Right cardiac atrium (tissue), 5 donors: ENCODE results near the gene TYRO3. TPM values are rescaled to one million over a fixed set of nuclear protein-coding genes. Genes with fewer than 3 reads are reported as not detected.
A peak's percentile ranks its signal among the peaks of the same experiment; 100 is the strongest.

Experiments
- ATAC-seq, 2 donors: fragments of 200-7000 bp; cut with Tn5 transposase; one replicate each; pipeline versions ENCODE4 v1.8.0 to v1.9.1; 2020; ENCODE audit warnings: moderate library complexity in 2 of 2, mild to moderate bottlenecking in 1 of 2
- DNase-seq, 3 donors: peaks; one replicate each; pipeline ENCODE4 v3.0.0-alpha.2; 2020
- H3K27ac ChIP-seq: one replicate; pipeline ENCODE4 v1.5.1; 2013; ENCODE audit warnings: mild to moderate bottlenecking, low read length, control low read depth, moderate library complexity
- H3K27me3 ChIP-seq: one replicate; pipeline ENCODE4 v1.6.1; 2013; ENCODE audit not compliant: control insufficient read depth, insufficient read depth
- H3K4me1 ChIP-seq: one replicate; pipeline ENCODE4 v1.6.1; 2013; ENCODE audit warnings: low read length; ENCODE audit not compliant: control insufficient read depth, insufficient read depth
- H3K4me3 ChIP-seq: one replicate; pipeline ENCODE4 v1.5.1; 2013; ENCODE audit warnings: low read length, control low read depth
- H3K9me3 ChIP-seq: one replicate; pipeline ENCODE4 v1.6.1; 2013; ENCODE audit warnings: low read length; ENCODE audit not compliant: control insufficient read depth
- WGBS: extraction: QIAGEN DNeasy Blood & Tissue Kit; methylation state at CpG from one replicate; pipeline ENCODE4 v1.1.7; 2013; 5-methylcytosine and 5-hydroxymethylcytosine counted together
- intact Hi-C, 4 donors: fragments of 100-400 bp; cut with DNase I; formaldehyde crosslinking; loops; one replicate each; pipeline versions ENCODE4 v1.11.0 to v1.14.0; 2022 to 2023
- polyA plus RNA-seq: library from polyadenylated mRNA; stranded (reverse); fragments of 200-250 nt; gene quantifications from one replicate; pipeline ENCODE4 v1.2.3, GENCODE V29; 2013
- total RNA-seq, 4 donors: library from RNA; stranded (reverse); fragmentation: NEBNext Ultra II Directional; extraction: Animal tissue kit (Norgen Biotek cat#: 25700); gene quantifications; one replicate each; pipeline ENCODE4 v1.2.1, GENCODE V29; 2021
- donor health status: healthy with polysubstance abuse.
- donor health status: DM: no; HTN: yes; CAD: no.
- donor health status: DM: no; HTN: no; CAD: no.
- donor health status: DM: no; HTN: yes; CAD: no; lungs with severe emphysema.
- donor health status: DM: yes; HTN: yes; CAD: no.

TYRO3 gene
- total and polyA plus RNA-seq, 5 donors = 5.4 to 11.3 (median 6.8) TPM

GRCh38 chr15:41609123-41609522, 50.1 kb downstream of the TYRO3 start:
- ATAC-seq (no peak), DNase-seq (no peak)
- H3K4me1 ChIP-seq = no peaks in the 10 kb centered on the region
- H3K27ac ChIP-seq = no peak overlapping the region
- H3K4me3 ChIP-seq = no peak overlapping the region
- WGBS = 92% methylated on average over 1 of the region's 1 CpG
- H3K9me3 ChIP-seq = no peaks in the 10 kb centered on the region
- intact Hi-C loops = no loop called here
- H3K27me3 ChIP-seq = no peaks in the 10 kb centered on the region

GRCh38 chr15:41610048-41610447, 51.0 kb downstream of the TYRO3 start:
- DNase-seq (no peak), ATAC-seq (no peak)
- intact Hi-C loops = no loop called here
- Histone ChIP-seq H3K27ac (no peak overlapping the region), H3K4me1 (no peaks in the 10 kb centered on the region), H3K27me3 (no peaks in the 10 kb centered on the region), H3K4me3 (no peak overlapping the region), H3K9me3 (no peaks in the 10 kb centered on the region)
- 71% methylated on average over 4 of the region's 4 CpGs for WGBS

GRCh38 chr15:41620536-41621199, 61.7 kb downstream of the TYRO3 start:
- Histone ChIP-seq H3K9me3 (peaks cover 3% of the 10 kb centered on the region), H3K4me3 (peak overlapping the region; percentile 45)

GRCh38 chr15:41621200-41622193, 62.5 kb downstream of the TYRO3 start:
- Histone ChIP-seq H3K9me3 (peaks cover 3% of the 10 kb centered on the region), H3K27ac (peak overlapping the region; percentile 58), H3K4me3 (peak overlapping the region; percentile 45), H3K4me1 (no peaks in the 10 kb centered on the region), H3K27me3 (no peaks in the 10 kb centered on the region)
- ATAC-seq (peak; percentile 93), DNase-seq (peak; percentile 84 to 93 (median 93))
- 1% methylated on average over 104 of the region's 104 CpGs for WGBS
- intact Hi-C loops = no loop called here

More at GRCh38 chr15:41620536-41621199, 61.7 kb downstream of the TYRO3 start:
- peak overlapping the region; percentile 19 for H3K27ac ChIP-seq
- no peaks in the 10 kb centered on the region for H3K27me3 ChIP-seq
- no peak for ATAC-seq
- intact Hi-C loops = no loop called here
- 21% methylated on average over 18 of the region's 18 CpGs for WGBS
- DNase-seq = no peak
- H3K4me1 ChIP-seq = no peaks in the 10 kb centered on the region

- H3K4me1 ChIP-seq = no peaks in the 10 kb centered on the region
- H3K27me3 ChIP-seq = no peaks in the 10 kb centered on the region
- no peak for DNase-seq
- no peak overlapping the region for H3K27ac ChIP-seq
- whole genome bisulfite sequencing = 67% methylated on average over 4 of the region's 4 CpGs
- H3K9me3 ChIP-seq = no peaks in the 10 kb centered on the region
- intact Hi-C loops = no loop called here
- no peak for ATAC-seq
- H3K4me3 ChIP-seq = no peak overlapping the region
Measured at GRCh38 chr15:41622901-41623300, 63.9 kb downstream of the TYRO3 start.

GRCh38 chr15:41627203-41627602, 68.2 kb downstream of the TYRO3 start:
- Histone ChIP-seq H3K4me1 (peaks cover under 1% of the 10 kb centered on the region), H3K27ac (no peak overlapping the region), H3K9me3 (no peaks in the 10 kb centered on the region), H3K27me3 (no peaks in the 10 kb centered on the region), H3K4me3 (no peak overlapping the region)
- DNase-seq (no peak), ATAC-seq (no peak)
- intact Hi-C loops = no loop called here
- WGBS = 94% methylated on average over 1 of the region's 1 CpG

GRCh38 chr15:41629463-41629862, 70.5 kb downstream of the TYRO3 start:
- H3K27me3 ChIP-seq = no peaks in the 10 kb centered on the region
- peaks cover 5% of the 10 kb centered on the region for H3K4me1 ChIP-seq
- H3K9me3 ChIP-seq = no peaks in the 10 kb centered on the region
- no peak overlapping the region for H3K27ac ChIP-seq
- no peak for DNase-seq
- intact Hi-C loops = no loop called here
- H3K4me3 ChIP-seq = no peak overlapping the region
- 95% methylated on average over 4 of the region's 4 CpGs for WGBS
- ATAC-seq = no peak

- intact Hi-C loops = no loop called here
- H3K4me1 ChIP-seq = peaks cover 5% of the 10 kb centered on the region
- H3K4me3 ChIP-seq = no peak overlapping the region
- no peaks in the 10 kb centered on the region for H3K27me3 ChIP-seq
- no peaks in the 10 kb centered on the region for H3K9me3 ChIP-seq
- no peak overlapping the region for H3K27ac ChIP-seq
- 72% methylated on average over 5 of the region's 5 CpGs for WGBS
- DNase-seq = no peak
- ATAC-seq = no peak
Measured at GRCh38 chr15:41629883-41630282, 70.9 kb downstream of the TYRO3 start.

- WGBS = 60% methylated on average over 3 of the region's 3 CpGs
- H3K4me1 ChIP-seq = peaks cover 5% of the 10 kb centered on the region
- H3K27me3 ChIP-seq = no peaks in the 10 kb centered on the region
- H3K9me3 ChIP-seq = no peaks in the 10 kb centered on the region
- DNase-seq (no peak), ATAC-seq (no peak)
- no peak overlapping the region for H3K27ac ChIP-seq
- no peak overlapping the region for H3K4me3 ChIP-seq
- intact Hi-C loops = no loop called here
Measured at GRCh38 chr15:41630616-41631217, 71.7 kb downstream of the TYRO3 start.

- H3K4me3 ChIP-seq = no peak overlapping the region
- intact Hi-C loops = no loop called here
- no peak for ATAC-seq
- H3K27me3 ChIP-seq = no peaks in the 10 kb centered on the region
- no peaks in the 10 kb centered on the region for H3K9me3 ChIP-seq
- no peak for DNase-seq
- peak overlapping the region; percentile 43 for H3K27ac ChIP-seq
- 84% methylated on average over 3 of the region's 3 CpGs for WGBS
- peaks cover 7% of the 10 kb centered on the region for H3K4me1 ChIP-seq
Measured at GRCh38 chr15:41631880-41632470, 73.0 kb downstream of the TYRO3 start.
